A549 (cell line): ENCODE results near the gene ZSCAN2. TPM values are rescaled to one million over a fixed set of nuclear protein-coding genes. Genes with fewer than 3 reads are reported as not detected.

ENCODE experiments used
- ATAC-seq, 2 experiments: fragments of 200-7000 bp in 1 of 2; fragments of >200 bp in 1 of 2; cut with Nextera tagmentation in 1 of 2; cut with Tn5 transposase in 1 of 2; 3 replicates each; pipeline versions ENCODE4 v1.8.0 to v1.9.1; 2018 to 2020; ENCODE audit warnings: mild to moderate bottlenecking in 1 of 2, moderate library complexity in 1 of 2
- CTCF ChIA-PET: fragments of 300-600 bp; sonication (Branson Sonifier 250); formaldehyde crosslinking; extraction: SDS; loops from one replicate; lab custom pipeline; 2021; ENCODE audit warnings: antibody characterized with exemption, inconsistent platforms; lab: Yijun Ruan, JAX
- POLR2A ChIA-PET: fragments of 350-600 bp; formaldehyde crosslinking; extraction: SDS; loops from one replicate; lab custom pipeline; 2021; ENCODE audit warnings: antibody characterized with exemption, inconsistent platforms; lab: Yijun Ruan, JAX
- DNase-seq, 2 experiments: peaks; one replicate each; pipeline versions ENCODE4 v3.0.0 to v3.0.0-alpha.2; 2011 to 2016; ENCODE audit warnings: low read depth in 1 of 2, low spot score in 1 of 2
- FAIRE-seq: peaks from 2 replicates; lab custom pipeline; 2011; peaks lifted over from hg19 to GRCh38; lab: Jason Lieb, UNC
- H3K27ac ChIP-seq, 2 experiments: fragments of >200 bp; sonication (Bioruptor Twin); formaldehyde crosslinking; 3 replicates each; pipeline ENCODE4 v1.5.1; 2016 to 2017
- H3K4me1 ChIP-seq: fragments of >200 bp; sonication (Bioruptor Twin); formaldehyde crosslinking; 3 replicates; pipeline ENCODE4 v1.6.1; 2016
- H3K4me2 ChIP-seq: fragments of >200 bp; sonication (Bioruptor Twin); formaldehyde crosslinking; 3 replicates; pipeline ENCODE4 v1.6.1; 2016
- H3K4me3 ChIP-seq: fragments of >200 bp; sonication (Bioruptor Twin); formaldehyde crosslinking; 3 replicates; pipeline ENCODE4 v1.5.1; 2016
- H3K9me3 ChIP-seq: fragments of >200 bp; sonication (Bioruptor Twin); formaldehyde crosslinking; 3 replicates; pipeline ENCODE4 v1.6.1; 2016
- ATOH8 ChIP-seq: fragments of 250-450 bp; sonication (Bioruptor Pico); IDR thresholded peaks from 2 replicates; pipeline ENCODE4 v1.5.0; 2020; ENCODE audit warnings: low read depth, mild to moderate bottlenecking, moderate library complexity
- CHD2 ChIP-seq: fragments of 150-350 bp; IDR thresholded peaks from 2 replicates; pipeline ENCODE4 v1.6.1; 2014; ENCODE audit warnings: low read length; ENCODE audit not compliant: partially characterized antibody
- CHD4 ChIP-seq: fragments of 200-600 bp; sonication (generic); IDR thresholded peaks from 2 replicates; pipeline ENCODE4 v1.6.1; 2016; ENCODE audit warnings: antibody characterized with exemption, mild to moderate bottlenecking, borderline replicate concordance
- CTCF ChIP-seq: fragments of >200 bp; sonication (Bioruptor Twin); formaldehyde crosslinking; IDR thresholded peaks from 3 replicates; pipeline ENCODE4 v1.5.1; 2016
- EHF ChIP-seq: fragments of 250-450 bp; sonication (Bioruptor Pico); IDR thresholded peaks from 2 replicates; pipeline ENCODE4 v1.5.0; 2020; ENCODE audit warnings: mild to moderate bottlenecking
- EHMT2 ChIP-seq: fragments of 200-600 bp; sonication (generic); IDR thresholded peaks from 2 replicates; pipeline ENCODE4 v1.6.1; 2016; ENCODE audit warnings: antibody characterized with exemption, low read depth, mild to moderate bottlenecking, moderate library complexity
- ESRRA ChIP-seq: fragments of 150-350 bp; IDR thresholded peaks from 2 replicates; pipeline ENCODE4 v1.6.1; 2014; ENCODE audit warnings: mild to moderate bottlenecking, low read length, borderline replicate concordance
- HEYL ChIP-seq: fragments of 250-450 bp; sonication (Bioruptor Pico); IDR thresholded peaks from 2 replicates; pipeline ENCODE4 v1.8.0; 2021; ENCODE audit warnings: mild to moderate bottlenecking, moderate library complexity
- HMGXB4 ChIP-seq: fragments of 250-450 bp; sonication (Bioruptor Pico); IDR thresholded peaks from 2 replicates; pipeline ENCODE4 v1.5.0; 2021; ENCODE audit warnings: mild to moderate bottlenecking, moderate library complexity, borderline replicate concordance
- HOXA7 ChIP-seq: fragments of 250-450 bp; sonication (Bioruptor Pico); IDR thresholded peaks from 2 replicates; pipeline ENCODE4 v1.5.0; 2020; ENCODE audit warnings: mild to moderate bottlenecking, moderate library complexity
- HOXB13 ChIP-seq: fragments of 250-450 bp; sonication (Bioruptor Pico); IDR thresholded peaks from 2 replicates; pipeline ENCODE4 v1.5.0; 2020; ENCODE audit warnings: low read depth, mild to moderate bottlenecking, moderate library complexity
- JUNB ChIP-seq: fragments of >200 bp; sonication (Bioruptor Twin); formaldehyde crosslinking; IDR thresholded peaks from 2 replicates; pipeline ENCODE4 v1.6.1; 2016
- KDM1A ChIP-seq: fragments of 200-600 bp; sonication (generic); IDR thresholded peaks from 2 replicates; pipeline ENCODE4 v1.6.1; 2016; ENCODE audit warnings: low read depth, mild to moderate bottlenecking
- MAFK ChIP-seq: fragments of 450-650 bp; IDR thresholded peaks from 2 replicates; pipeline ENCODE4 v1.6.1; 2014; ENCODE audit not compliant: partially characterized antibody
- NFE2L2 ChIP-seq: fragments of 150-350 bp; conservative IDR thresholded peaks from 2 replicates; pipeline ENCODE4 v1.6.1; 2014; ENCODE audit warnings: low read length
- NPAS2 ChIP-seq: fragments of 250-450 bp; sonication (Bioruptor Pico); IDR thresholded peaks from 2 replicates; pipeline ENCODE4 v1.8.0; 2022; ENCODE audit warnings: mild to moderate bottlenecking, moderate library complexity, borderline replicate concordance
- NR3C1 ChIP-seq: fragments of >200 bp; sonication (Bioruptor Twin); formaldehyde crosslinking; IDR thresholded peaks from 3 replicates; pipeline ENCODE4 v1.6.1; 2017
- PBX3 ChIP-seq: IDR thresholded peaks from 2 replicates; pipeline ENCODE4 v1.6.1; 2012
- PHF8 ChIP-seq: fragments of 200-600 bp; sonication (generic); IDR thresholded peaks from 2 replicates; pipeline ENCODE4 v1.6.1; 2016; ENCODE audit warnings: low read depth, mild to moderate bottlenecking, antibody characterized with exemption, moderate library complexity, borderline replicate concordance
- POLR2AphosphoS2 ChIP-seq: conservative IDR thresholded peaks from 2 replicates; pipeline ENCODE4 v1.6.1; 2012; ENCODE audit warnings: low read length, improper control_type of control experiment, inconsistent platforms
- RARB ChIP-seq: fragments of 250-450 bp; sonication (Bioruptor Pico); IDR thresholded peaks from 2 replicates; pipeline ENCODE4 v1.8.0; 2021; ENCODE audit warnings: mild to moderate bottlenecking, moderate library complexity
- RCOR1 ChIP-seq: fragments of 150-350 bp; IDR thresholded peaks from 2 replicates; pipeline ENCODE4 v1.6.1; 2014; ENCODE audit warnings: antibody characterized with exemption, low read length, low read depth
- RNF2 ChIP-seq: fragments of 200-600 bp; sonication (generic); IDR thresholded peaks from 2 replicates; pipeline ENCODE4 v1.6.1; 2016; ENCODE audit warnings: low read depth, mild to moderate bottlenecking, antibody characterized with exemption, moderate library complexity, borderline replicate concordance
- ZC3H11A ChIP-seq: fragments of 450-650 bp; IDR thresholded peaks from 2 replicates; pipeline ENCODE4 v1.6.1; 2014; ENCODE audit warnings: antibody characterized with exemption, mild to moderate bottlenecking
- WGBS: methylation state at CpG from one replicate; pipeline ENCODE4 v1.1.6; 2017; ENCODE audit errors: missing lambda C conversion rate; 5-methylcytosine and 5-hydroxymethylcytosine counted together
- polyA plus RNA-seq, 4 experiments: library from polyadenylated mRNA; depleted of rRNA in 3 of 4; stranded (reverse); fragments of >200 nt; fragmentation: RNase III in 1 of 4; extraction: RNeasy Plus Mini Kit Qiagen cat#74134 plus additional on column Dnase treatment in 1 of 4; gene quantifications; 2 replicates in 3 of 4; 3 replicates in 1 of 4; pipeline ENCODE4 v1.2.3, GENCODE V29; 2011 to 2017
- TF ChIP-seq, protein P1 (sequence below): fragments of >200 bp; sonication (Bioruptor Twin); formaldehyde crosslinking; IDR thresholded peaks from 2 replicates; pipeline ENCODE4 v1.6.1; 2016
- TF ChIP-seq, protein P2 (sequence below): IDR thresholded peaks from 2 replicates; pipeline ENCODE4 v1.6.1; 2012; ENCODE audit warnings: low read depth, borderline replicate concordance

Gene ZSCAN2
- polyA plus RNA-seq, 2 of the 4 experiments (the other 2 are of a cell fraction): 16.5 to 17.5 TPM

- DNase-seq (no peak), FAIRE-seq (no peak), ATAC-seq (no peak)
- WGBS: 72% methylated on average over 2 of the region's 2 CpGs
- H3K4me2 ChIP-seq: no peak overlapping the region
- CTCF ChIA-PET: interaction anchor here (0.6 to 4.0 kb wide), 8 partner anchors 11 to 378 kb away, joined by 3 to 11 read pairs (median 4); partner anchors contain the start of gene WDR73
- H3K27ac ChIP-seq: no peak overlapping the region
- TF ChIP-seq POLR2AphosphoS2 (no peak), EHF (CRISPR knock-in tag) (no peak), HMGXB4 (CRISPR knock-in tag) (no peak), HOXA7 (CRISPR knock-in tag) (no peak), ATOH8 (CRISPR knock-in tag) (no peak), JUNB (no peak), PHF8 (no peak)
- H3K4me3 ChIP-seq: no peak overlapping the region
- no peaks in the 10 kb centered on the region for H3K4me1 ChIP-seq
- POLR2A ChIA-PET: no interaction called here
- H3K9me3 ChIP-seq: no peaks in the 10 kb centered on the region
Measured at GRCh38 chr15:84666373-84666772, 65.6 kb downstream of the ZSCAN2 start.

DNA sequence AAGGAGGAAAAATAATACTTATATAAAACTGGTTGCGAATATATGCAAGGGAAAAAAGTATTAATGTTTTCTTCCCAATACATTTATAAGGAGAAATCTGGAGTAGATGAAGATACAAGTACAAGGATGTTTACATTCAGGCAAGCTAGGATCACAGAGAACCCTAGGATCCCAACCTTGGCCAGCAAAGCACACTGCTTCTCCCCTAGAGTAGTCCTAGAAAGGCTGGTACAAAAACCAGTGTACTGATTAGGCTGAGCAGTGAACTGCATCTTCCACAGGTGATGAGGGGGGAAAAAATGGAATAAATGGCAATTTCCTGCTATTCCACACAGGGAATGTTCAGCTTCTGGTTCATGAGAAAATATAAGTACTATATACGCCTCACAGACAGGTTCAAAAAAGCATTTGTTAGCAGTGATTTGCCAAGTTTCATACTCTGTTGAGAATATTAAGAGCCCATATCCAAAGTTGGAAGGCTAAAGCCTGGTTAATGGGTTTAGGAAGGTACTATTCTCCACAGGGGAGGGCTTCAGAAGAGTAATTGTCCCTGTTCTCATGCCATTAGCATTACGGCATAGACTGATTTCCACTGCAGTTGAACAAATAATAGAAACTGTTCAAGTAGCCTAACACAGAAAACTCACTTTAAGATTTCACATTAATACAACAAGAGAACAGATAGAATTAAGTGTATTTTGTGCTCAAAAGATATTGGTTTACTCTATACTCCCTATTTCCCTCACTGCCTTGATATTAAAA, 67.6 kb downstream of the ZSCAN2 start:
- DNase-seq (no peak), FAIRE-seq (no peak), ATAC-seq (no peak)
- 94% methylated on average over 3 of the region's 3 CpGs for WGBS
- TF ChIP-seq NFE2L2 (no peak), ZC3H11A (no peak), HEYL (CRISPR knock-in tag) (no peak), CHD4 (no peak), HOXB13 (CRISPR knock-in tag) (no peak), NPAS2 (CRISPR knock-in tag) (no peak), CTCF (no peak), EHMT2 (no peak), RARB (no peak)
- TF ChIP-seq, protein P1, sequence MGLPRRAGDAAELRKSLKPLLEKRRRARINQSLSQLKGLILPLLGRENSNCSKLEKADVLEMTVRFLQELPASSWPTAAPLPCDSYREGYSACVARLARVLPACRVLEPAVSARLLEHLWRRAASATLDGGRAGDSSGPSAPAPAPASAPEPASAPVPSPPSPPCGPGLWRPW: no peak
- Histone ChIP-seq H3K4me1 (no peaks in the 10 kb centered on the region), H3K27ac (no peak overlapping the region), H3K9me3 (no peaks in the 10 kb centered on the region), H3K4me2 (no peak overlapping the region), H3K4me3 (no peak overlapping the region)
- POLR2A ChIA-PET: no interaction called here
- CTCF ChIA-PET: interaction anchor here (0.9 to 2.1 kb wide), 7 partner anchors 9 to 72 kb away, joined by 3 to 7 read pairs (median 3); no protein-coding TSS in a partner anchor

- WGBS: 88% methylated on average over 8 of the region's 8 CpGs
- TF ChIP-seq POLR2AphosphoS2: no peak
- TF ChIP-seq RCOR1: no peak
- no peak for TF ChIP-seq MAFK
- no peak for TF ChIP-seq KDM1A
- no peak for TF ChIP-seq EHMT2
- no peak for TF ChIP-seq RNF2
- no peak for TF ChIP-seq NR3C1
- TF ChIP-seq, protein P1: no peak
- TF ChIP-seq CHD2: no peak
- TF ChIP-seq, protein P2, sequence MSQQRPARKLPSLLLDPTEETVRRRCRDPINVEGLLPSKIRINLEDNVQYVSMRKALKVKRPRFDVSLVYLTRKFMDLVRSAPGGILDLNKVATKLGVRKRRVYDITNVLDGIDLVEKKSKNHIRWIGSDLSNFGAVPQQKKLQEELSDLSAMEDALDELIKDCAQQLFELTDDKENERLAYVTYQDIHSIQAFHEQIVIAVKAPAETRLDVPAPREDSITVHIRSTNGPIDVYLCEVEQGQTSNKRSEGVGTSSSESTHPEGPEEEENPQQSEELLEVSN: no peak
- TF ChIP-seq ESRRA: no peak
- TF ChIP-seq HOXB13 (CRISPR knock-in tag): no peak
- TF ChIP-seq PBX3: no peak
Measured at GRCh38 chr15:84669726-84670125, 68.9 kb downstream of the ZSCAN2 start.

More at GRCh38 chr15:84669726-84670125, 68.9 kb downstream of the ZSCAN2 start:
- ATAC-seq (no peak), DNase-seq (no peak), FAIRE-seq (no peak)
- Histone ChIP-seq H3K9me3 (no peaks in the 10 kb centered on the region), H3K27ac (no peak overlapping the region), H3K4me3 (no peak overlapping the region), H3K4me2 (no peak overlapping the region), H3K4me1 (no peaks in the 10 kb centered on the region)
- POLR2A ChIA-PET: interaction anchor here (1.4 kb wide), 1 partner anchor 78 kb away, joined by 3 read pairs; no protein-coding TSS in a partner anchor
- CTCF ChIA-PET: interaction anchor here (0.6 to 1.2 kb wide), 5 partner anchors 9 to 27 kb away, joined by 3 to 7 read pairs (median 4); no protein-coding TSS in a partner anchor
